ENCODE data around the gene AHRR.

The AHRR gene

DNA sequence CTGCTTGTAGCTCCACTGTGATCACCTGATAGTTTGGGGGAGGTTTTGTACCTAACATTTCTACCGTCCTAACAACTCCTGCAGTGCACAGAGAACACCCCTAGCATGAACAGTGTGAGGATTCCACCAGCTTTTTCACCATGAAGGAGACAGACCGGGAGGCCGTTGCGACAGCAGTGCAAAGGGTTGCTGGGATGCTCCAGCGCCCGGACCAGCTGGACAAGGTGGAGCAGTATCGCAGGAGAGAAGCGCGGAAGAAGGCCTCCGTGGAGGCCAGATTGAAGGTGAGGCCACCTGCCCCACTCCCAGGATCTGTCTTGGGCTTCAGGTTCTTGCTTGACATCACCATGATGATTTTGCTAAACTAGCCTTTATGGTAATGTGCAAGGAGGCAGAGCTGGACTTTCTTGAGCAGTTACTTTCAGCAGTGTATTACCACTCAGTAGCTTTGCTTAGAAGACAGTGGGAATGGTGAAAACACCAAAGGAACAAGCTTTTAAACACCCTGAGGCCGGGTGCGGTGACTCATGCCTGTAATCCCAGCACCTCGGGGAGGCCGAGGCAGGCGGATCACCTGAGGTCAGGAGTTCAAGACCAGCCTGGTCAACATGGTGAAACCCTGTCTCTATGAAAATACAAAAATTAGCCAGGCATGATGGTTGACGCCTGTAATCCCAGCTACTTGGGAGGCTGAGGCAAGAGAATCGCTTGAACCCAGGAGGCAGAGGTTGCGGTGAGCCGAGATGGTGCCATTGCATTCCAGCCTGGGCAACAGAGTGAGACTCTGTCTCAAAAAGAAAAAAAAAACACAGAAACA is 124.8 kb downstream of the AHRR start:
- no peak for DNase-seq

DNA sequence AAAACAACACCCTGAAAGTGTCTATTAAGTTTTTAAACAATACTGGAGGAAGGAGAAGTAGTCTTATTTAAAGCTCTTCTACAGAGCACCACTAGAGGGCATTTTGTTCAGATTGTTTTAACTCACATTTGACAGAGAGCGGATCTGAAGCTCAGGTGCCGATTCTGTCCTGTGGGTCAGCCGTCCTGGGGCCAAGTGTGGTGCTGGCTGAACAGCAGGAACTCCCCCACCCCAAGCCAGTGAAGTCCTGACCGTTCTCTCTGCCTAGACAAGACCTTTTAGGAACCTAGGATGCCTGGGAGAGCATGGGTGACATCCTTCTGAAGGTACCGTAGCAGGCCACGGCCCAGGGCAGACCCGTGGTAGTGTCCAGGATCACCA is 125.4 kb downstream of the AHRR start:
- DNase-seq: no peak

DNA sequence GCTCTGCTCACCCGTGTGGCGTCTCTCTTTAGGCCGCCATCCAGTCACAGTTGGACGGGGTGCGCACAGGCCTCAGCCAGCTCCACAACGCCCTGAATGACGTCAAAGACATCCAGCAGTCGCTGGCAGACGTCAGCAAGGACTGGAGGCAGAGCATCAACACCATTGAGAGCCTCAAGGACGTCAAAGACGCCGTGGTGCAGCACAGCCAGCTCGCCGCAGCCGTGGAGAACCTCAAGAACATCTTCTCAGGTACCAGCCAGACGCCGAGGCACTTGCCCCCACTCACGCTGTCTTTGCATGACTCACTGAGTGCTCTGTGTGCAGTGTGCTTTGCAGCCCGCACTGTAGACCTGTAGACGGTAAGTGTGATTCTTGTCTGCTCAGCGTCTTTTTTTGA is 126.0 kb downstream of the AHRR start:
- DNase-seq: no peak

DNA sequence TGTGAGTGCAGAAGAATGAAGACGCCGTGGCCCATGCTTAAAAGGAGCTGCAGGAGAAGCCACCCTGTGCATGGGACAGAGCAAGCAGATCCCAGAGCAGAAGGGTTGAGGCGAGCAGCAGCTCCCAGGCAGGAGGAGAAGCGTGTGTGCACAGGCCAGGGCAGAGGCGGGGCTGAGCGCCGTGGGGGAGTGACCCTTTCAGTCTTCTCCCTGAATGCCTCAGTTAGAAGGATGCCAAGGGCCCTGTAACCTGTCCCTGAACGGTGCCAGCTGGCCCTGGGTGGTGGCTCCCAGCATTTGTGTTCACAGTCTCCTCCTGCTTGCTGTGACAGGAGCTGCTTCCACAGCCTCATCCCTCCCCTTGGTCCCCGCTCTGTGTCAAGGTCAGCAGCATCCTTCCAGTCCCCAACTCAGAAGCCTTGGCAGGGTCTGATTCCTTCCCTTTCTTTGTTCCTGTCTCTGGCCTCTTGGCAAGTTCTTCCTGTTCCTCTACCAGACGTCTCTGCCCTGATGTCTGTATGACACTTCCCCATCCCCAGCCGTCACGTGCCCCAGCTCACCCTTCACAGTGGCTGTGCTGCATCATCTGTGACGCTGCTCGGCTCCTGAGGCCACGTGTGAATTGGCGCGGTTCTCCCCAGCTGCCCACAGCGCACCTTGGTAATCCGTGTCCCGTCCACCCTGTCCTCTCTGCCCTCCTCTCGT is 126.7 kb downstream of the AHRR start:
- no peak for DNase-seq

DNA sequence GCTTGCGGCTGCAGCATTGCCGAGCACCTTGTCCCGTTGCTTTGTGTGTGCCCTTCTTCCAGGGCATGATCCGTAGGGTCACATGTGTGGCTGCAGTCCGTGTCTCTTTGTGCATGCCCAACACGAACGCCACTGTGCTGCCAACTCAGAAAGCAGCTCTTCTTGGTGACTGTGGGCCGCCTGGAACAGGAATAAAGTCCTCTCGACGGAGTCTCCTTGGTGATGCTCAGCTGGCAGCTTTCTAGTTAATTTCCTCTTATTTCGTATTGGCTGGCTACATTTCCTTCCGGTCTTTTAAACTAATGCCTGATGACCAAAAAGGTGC is 127.2 kb downstream of the AHRR start:
- DNase-seq: no peak

DNA sequence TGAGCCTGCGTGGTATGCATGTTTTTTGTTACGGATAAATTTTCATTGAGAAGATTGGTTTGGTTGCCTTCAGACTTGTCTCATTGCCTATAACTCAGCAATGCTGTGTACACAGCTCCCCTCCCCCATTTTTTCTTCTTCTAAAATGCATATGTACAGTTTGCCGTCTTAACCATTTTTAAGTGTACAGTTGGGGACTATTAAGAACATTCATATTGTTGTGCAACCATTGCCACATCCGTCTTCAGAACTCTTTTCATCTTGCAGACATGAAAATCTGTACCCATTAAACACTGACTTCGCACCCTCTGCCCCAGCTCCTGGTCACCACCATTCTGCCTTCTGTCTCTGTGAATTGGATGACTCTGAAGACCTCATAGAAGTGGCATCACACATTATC is 127.6 kb downstream of the AHRR start:
- no peak for DNase-seq

DNA sequence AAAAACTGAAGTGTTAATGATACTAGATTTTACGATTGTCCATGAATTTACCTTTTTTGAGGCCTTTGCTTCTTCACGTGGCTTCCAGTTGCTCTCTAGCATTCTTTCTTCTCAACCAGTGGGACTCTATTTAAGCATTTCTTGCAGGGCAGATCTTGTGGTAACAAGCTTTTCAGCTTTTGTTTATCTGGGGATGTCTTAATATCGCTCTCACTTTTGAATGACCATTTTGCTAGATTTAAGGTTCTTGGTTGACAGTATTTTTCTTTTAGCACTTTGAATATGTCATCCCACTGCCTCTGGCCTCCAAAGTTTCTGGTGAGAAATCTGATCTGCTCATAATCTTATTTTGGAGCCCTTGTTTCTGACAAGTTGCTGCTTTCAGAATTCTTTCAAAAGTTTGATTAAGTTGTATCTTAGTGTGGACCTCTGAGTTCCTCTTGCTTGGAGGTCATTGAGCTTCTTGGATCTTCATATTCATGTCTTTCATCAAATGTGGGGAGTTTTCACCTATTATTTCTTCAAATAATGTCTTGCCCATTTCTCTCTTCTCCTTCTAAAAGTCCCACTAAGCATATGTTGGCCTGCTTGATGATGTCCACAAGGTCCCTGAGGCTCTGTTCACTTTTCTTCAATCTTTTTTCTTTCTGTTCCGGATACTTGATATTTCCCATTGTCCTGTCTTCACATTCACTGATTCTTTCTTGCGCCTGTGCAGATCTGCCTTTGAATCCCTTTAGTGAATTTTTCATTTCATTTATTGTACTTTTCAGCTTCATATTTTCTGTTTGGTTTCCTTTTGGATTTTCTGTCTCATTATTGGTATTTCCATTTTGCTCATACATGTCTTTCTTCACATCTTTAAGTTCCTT is 130.3 kb downstream of the AHRR start:
- DNase-seq: no peak

DNA sequence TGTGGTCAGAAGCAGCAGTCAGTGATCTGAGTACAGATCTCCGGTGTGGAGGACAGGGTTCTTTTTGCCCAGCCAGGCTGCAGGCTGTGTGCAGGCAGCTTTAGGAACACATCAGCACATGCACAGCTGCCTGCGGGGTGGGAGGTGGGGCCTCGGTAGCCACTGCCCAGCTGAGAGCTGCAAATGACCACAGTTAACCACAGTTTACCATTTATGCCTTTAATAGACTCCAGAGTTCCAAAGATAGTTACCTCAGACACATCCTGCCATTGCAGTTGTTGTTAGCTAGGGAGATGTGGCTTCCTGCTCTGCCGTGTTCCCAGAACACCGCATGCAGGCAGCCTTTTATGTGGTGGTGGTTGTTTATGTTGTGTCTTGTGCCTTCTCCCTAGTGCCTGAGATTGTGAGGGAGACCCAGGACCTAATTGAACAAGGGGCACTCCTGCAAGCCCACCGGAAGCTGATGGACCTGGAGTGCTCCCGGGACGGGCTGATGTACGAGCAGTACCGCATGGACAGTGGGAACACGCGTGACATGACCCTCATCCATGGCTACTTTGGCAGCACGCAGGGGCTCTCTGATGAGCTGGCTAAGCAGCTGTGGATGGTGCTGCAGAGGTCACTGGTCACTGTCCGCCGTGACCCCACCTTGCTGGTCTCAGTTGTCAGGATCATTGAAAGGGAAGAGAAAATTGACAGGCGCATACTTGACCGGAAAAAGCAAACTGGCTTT is 131.6 kb downstream of the AHRR start:
- no peak for DNase-seq

DNA sequence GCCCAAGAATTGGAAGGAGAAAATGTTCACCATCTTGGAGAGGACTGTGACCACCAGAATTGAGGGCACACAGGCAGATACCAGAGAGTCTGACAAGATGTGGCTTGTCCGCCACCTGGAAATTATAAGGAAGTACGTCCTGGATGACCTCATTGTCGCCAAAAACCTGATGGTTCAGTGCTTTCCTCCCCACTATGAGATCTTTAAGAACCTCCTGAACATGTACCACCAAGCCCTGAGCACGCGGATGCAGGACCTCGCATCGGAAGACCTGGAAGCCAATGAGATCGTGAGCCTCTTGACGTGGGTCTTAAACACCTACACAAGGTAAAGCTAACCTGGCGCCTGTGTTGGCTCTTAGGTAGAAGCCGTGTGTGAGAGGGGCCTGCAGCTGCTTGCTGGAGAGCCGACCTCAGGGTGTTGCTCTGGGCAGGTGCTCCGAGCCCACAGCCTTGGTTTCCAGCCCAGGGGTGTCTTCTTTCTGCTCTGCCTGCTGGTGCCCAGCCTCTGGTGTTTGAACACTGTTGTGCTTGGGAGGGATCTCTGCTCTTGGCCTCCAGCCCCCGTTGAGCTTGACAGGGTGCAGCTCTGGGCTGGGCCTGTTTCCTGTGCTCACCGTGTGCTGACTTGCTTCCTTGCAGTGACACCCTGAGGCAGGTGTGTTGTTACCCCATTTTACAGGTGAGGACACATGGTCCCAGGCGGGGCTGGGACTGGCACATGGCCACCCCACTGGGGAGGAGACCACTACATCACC is 132.4 kb downstream of the AHRR start:
- DNase-seq: no peak

DNA sequence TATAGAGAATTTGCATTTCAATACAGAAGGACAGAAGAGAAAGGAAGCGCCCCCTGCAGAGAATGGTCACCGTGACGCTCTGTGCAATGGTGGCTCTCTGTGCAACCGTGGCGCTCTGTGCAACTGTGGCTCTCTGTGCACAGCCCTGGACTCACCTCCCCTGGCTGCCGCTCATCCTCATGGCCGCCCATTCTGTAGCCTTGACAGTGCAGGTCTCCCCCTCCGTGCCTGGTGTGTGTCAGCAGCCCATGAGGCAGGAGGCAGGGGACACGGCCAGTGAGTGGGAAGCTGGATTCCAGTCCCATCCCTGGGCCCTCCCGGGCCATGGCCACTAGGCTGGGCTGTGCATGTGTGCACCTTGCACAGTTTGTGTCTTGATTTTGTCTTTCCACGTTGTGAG is 133.4 kb downstream of the AHRR start:
- DNase-seq: no peak

DNA sequence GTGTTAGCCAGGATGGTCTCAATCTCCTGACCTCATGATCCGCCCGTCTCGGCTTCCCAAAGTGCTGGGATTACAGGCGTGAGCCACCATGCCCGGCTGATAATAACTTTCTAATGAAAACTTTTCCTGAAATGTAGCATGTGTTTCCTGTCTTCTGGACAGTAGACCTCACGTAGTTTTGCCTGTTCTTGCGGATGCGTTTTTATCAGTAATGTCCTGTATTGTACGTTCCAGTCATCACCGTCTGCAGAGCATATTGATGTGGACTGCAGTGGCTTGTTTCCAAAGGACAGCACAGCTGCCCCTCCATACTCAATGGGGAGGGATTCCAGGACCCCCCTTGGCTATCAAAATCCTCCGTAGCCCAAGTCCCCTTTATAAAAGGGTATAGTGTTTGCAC is 134.3 kb downstream of the AHRR start:
- DNase-seq: no peak

DNA sequence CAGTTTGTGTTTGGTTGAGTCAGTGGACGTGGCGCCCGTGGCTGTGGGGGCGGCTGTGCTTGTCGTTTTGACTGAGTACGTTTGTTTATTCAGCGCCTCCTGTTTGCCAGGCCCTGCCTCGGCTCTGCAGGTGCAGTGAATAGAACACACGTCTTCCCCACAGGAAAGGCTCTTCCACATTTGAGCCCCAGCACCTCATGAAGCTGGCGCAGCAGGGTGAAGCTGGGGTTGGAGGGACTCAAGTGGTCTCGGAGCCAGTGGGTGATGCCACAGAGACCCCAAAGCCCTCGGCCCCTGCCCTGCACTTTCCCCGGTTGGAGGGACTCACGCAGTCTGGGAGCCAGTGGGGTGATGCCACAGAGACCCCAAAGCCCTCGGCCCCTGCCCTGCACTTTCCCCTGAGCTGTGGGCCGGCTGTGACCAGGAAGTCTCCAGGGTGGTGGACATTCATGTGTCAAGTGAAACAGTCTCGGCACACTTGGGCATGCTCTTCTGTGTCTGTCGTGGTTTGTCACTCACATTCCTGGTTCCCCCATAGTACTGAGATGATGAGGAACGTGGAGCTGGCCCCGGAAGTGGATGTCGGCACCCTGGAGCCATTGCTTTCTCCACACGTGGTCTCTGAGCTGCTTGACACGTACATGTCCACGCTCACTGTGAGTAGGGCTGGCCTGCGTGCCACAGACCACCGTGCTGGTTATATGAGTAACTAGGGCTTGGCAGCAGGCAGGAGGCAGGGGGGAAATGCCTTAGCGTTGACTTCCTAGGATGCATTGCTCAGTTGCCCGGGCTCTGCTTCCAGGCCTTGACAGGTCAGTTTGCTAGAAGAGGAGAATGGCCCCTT is 135.1 kb downstream of the AHRR start:
- no peak for DNase-seq

DNA sequence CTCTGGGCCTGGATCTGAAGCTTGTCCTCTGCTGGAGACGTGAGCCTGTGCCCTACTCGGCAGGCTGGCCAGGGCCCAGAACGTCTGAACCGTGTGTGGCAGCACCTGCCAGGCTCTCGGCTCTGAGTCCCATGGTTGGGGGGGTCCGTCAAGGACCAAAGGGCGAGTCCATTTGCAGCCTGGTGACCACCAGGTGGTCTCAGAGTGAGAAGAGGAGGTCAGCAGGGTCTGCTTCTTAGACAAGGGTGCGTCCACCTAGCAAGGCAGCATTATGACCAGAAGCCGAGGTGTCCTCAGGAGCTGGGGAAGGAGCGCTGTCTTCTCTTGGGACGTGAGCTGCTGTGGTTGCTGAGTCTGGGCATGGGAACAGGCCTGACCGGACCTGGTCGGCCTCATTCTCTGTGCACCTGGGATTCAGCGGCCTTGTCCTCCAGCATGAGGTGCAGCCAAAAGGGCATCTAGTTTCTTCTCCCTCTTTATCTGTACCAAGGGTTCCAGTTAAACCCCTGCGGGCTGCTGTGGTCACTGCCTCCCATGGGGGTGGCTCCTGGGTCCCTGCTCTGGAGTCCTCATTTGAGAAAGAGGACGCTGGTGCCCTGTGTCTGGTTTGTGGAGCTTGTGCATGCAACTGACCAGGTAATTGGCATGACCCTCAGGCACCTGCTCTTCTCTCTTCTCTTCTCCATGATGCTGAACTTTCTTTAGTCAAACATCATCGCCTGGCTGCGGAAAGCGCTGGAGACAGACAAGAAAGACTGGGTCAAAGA is 135.9 kb downstream of the AHRR start:
- DNase-seq: no peak

DNA sequence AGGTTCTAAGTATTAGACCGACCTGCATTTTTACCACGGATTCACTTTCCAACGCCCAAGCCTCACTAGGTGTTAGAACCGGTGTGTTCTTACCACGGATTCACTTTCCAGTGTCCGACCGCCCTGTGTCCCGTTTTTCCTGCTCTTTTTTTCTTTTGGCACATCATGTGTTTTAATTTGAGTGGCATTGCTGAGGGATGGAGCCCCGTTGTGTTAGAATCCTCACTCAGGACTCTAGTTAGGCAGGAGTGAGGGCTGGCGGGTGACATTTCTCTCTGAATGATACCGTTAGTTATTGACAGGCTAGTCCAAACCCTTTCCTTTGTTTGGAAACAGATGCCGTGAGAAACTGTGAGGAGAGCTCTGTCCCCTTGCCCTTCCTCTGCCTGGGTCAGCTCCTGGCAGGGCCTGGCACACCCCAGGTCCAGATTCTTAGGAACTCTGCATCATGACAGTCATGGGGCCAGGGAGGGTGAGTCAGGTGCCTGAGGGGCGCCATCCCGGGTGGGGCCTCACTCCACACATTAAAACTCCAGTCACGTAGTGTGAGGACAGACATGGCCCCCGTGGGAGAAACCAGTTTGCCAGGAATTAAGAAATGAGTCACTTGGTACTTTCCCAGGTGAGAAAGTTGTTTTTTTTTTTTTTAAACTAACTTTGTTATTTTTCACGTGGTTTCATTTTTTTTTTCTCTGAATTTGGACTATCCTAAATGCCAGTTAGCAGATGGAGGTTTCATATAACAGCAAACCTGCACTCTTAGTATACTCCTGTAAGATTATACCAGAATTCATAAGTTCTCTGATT is 137.2 kb downstream of the AHRR start:
- DNase-seq: no peak

DNA sequence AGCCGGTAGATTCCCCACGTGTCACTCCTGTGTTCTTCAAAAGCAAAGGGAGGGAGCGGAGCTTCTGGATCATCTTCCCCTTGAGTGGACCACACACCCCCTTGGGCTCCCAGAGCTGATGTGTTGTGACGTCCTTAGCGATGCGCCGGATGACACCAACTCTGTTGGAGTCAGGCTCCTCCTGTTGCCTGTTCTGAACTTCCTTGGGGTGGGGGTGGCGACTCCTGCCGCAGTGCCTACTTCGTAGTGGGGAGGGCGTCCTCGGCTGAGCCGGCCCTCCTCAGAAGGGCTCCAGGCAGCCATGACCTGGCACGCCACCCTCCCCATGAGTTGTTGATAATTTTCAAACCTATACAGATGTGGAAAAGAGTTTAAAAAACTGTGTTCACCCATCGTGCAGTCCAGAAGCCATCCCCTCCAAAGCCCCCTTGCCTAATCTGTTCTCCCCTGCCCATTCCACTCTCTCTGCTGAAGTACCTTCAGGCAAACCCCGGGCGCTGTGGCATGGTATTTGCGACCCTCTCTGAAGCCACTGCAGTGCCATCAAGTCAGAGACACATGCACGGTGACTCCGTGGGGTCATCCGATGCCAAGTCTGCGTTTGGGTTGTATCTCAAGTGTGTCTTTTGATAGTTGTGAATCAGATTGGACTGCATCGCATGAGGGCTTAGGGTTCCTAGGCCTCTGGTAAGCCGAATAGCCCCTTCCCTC is 138.2 kb downstream of the AHRR start:
- DNase-seq: no peak

DNA sequence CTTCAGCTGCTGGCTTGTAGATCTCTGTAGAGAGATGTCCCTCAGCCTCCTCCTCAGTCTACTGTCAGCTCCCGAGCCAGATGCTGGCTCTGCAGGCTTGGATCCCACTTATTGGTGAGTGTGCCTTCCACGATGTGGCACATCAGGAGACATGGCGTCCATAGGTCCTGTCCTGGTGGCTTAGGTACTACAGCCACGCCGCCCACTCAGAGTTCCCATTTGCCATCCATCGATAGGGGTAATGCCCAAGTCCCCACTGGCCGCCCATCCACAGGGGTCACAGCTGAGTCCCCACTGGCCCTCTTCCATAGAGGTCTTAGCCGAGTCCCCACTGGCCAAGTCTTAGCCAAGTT is 138.7 kb downstream of the AHRR start:
- no peak for DNase-seq

DNA sequence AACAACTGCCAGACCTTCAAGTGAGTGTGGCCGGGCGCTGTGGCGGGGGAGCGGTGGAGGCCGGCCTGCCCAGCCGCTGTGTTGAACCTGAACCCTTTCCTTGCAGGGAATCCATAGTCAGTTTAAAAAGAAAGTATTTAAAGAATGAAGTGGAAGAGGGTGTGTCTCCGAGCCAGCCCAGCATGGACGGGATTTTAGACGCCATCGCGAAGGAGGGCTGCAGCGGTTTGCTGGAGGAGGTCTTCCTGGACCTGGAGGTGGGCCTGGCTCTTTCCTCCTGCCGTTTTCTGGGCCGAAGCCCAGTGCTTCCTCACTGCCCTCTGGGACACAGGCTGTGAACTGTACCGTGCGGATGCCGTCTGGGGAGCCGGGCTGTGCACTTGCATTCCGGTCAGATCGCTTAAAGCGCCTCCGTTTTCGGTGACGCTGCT is 140.6 kb downstream of the AHRR start:
- DNase-seq: no peak

DNA sequence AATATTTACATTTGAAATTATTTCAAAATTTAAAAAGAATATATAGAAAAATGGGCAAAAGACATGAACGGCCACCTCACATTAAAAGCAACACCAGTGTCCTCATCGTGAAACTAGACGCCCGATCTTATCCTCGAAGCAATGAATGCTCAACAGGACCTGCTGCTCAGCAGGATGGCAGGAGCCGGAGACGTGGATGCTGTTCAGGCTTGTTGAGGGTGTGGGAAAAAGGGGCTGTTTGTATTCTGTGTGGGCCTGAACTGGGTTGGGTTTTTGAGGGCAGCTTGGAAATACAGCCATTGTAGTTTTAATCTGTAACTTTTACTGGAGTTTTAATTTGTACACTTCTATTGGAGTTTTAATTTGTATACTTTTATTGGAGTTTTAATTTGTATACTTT is 141.8 kb downstream of the AHRR start:
- DNase-seq: no peak

DNA sequence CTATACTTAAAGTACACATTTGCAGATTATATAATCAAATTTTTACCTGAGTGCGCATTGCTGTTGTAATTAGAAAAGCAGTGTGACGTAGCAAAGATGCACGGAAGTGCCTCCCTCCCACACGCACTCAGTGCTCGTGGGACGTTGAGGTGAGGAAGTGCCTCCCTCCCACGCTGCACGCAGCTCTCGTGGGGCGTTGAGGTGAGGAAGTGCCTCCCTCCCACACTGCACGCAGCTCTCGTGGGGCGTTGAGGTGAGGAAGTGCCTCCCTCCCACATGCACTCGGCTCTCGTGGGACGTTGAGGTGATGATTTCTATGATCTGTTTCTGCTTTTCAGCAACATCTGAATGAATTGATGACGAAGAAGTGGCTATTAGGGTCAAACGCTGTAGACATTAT is 142.4 kb downstream of the AHRR start:
- DNase-seq: no peak
